HG02798 (cell line): ENCODE results near the gene ISLR2.
"Not testable (repeated sequence)": the region's sequence is repeated elsewhere in the genome, so short reads cannot be mapped to it uniquely, and the experiment has no call there.

Source experiments
- ATAC-seq: cut with Tn5 transposase; IDR thresholded peaks from one replicate; pipeline ENCODE4 v1.9.1; 2021; ENCODE audit warnings: mild to moderate bottlenecking; ENCODE audit not compliant: unreplicated experiment, poor library complexity

Gene ISLR2

GRCh38 chr15:74156678-74157411 is 26.5 kb downstream of the ISLR2 start:
- no peak for ATAC-seq

DNA sequence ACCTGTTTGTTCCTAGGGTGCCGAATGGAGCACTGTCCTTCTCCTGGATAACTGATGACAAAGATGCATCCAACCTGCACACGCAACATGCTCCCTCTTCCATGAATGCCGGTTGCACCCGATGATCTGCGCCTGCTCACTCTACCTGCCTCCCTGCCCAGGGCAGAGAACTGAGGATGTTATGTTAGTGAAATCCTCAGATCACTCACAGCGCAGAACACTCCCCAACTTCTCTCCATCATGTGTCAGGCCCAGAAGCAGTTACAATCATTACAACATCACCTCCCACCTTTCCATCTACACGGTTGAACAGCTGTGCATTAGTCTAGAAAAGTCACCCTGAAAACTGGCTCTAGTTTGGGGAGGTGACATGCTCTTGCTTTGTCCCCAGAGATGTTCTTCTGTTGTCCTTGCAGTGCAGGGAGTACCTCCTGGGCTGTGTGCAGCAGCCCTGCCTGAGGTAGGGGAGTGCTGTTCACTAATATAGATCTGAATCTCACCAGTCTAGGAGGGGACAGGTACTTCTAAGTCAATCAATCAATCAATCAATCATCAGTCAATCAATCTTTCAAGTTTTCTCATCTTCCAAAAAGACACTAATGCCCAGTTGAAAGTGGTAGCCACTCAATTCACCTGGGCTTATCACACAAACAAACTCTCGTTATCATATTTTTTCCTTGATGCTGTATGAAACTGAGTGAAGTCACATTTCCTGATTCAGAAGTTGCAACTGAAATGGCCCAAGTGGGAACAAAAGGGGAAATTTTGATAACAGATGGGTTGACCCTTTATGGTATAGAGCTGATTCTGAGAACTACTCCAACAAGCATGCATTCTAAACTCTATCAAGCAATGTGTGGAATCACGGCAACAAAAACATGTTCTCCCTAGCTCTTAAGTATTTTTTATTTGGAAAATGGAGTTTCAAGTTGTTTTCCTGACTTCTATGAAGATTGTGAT is 27.8 kb downstream of the ISLR2 start:
- ATAC-seq: no peak

DNA sequence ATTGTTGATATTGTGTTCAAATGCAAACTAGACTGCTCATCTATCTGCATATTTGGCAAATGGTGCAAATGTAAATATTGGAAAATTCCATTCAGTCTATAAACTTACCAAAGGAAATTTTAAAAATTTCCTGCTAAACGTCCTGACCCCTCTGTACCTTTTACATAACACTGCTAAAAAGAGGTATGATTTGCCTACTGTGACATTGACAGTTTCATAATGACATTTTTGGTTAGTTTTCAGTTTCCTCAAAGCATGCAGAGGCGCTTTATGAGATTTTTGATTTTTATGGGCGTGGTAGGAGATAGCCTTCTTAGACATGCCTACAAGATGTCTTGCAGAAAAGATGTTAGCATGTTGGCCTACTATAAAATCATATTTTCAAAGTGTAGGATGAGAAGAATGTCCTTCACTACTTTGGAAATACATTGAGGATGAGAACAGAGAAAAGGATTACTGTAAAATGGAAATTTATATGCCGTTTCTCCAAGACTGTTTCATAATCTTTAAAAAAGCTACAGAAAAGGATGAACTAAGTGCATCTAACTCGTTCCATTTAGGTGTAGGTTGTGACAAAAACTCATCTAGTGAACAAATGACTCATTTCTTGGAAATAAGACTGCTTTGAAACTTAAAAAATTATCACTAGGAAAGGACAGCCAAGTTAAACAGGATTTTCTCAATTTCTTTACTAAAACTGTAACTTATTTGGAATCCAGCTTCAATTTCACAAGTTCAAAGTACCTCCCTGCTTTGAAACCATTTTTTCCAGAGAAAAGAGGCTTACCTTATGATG is 28.7 kb downstream of the ISLR2 start:
- ATAC-seq: peak; percentile 64

GRCh38 chr15:74159773-74160172 is 29.4 kb downstream of the ISLR2 start:
- no peak for ATAC-seq

GRCh38 chr15:74160390-74160789 is 30.0 kb downstream of the ISLR2 start:
- not testable (repeated sequence) for ATAC-seq

- ATAC-seq: not testable (repeated sequence)
Measured at GRCh38 chr15:74162195-74162536, 31.8 kb downstream of the ISLR2 start.

GRCh38 chr15:74165461-74165860 is 35.1 kb downstream of the ISLR2 start:
- no peak for ATAC-seq

DNA sequence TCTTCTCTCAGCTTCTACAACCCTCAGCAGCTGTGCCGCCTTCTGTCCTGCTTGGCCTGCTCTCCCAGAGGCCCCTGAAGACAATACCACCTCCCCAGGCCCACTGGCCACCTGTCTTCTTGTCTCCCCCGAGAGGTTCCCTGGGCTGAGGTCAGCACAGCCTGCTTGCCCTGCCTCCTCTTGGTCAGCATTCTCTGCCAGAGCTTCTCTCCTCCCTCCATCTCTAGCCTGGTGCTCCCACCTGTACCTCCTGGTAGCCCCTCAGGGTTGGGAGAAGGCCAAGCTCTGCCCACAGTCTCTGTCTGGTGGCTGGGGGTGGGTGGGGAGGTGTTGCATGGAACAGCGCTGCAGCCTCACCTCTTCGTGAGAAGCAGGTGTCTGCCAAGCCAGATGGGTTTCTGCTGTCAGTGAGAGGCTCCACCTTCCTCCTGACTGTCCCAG is 37.5 kb downstream of the ISLR2 start:
- no peak for ATAC-seq

- ATAC-seq: no peak
Measured at GRCh38 chr15:74168711-74169126, 38.3 kb downstream of the ISLR2 start.

DNA sequence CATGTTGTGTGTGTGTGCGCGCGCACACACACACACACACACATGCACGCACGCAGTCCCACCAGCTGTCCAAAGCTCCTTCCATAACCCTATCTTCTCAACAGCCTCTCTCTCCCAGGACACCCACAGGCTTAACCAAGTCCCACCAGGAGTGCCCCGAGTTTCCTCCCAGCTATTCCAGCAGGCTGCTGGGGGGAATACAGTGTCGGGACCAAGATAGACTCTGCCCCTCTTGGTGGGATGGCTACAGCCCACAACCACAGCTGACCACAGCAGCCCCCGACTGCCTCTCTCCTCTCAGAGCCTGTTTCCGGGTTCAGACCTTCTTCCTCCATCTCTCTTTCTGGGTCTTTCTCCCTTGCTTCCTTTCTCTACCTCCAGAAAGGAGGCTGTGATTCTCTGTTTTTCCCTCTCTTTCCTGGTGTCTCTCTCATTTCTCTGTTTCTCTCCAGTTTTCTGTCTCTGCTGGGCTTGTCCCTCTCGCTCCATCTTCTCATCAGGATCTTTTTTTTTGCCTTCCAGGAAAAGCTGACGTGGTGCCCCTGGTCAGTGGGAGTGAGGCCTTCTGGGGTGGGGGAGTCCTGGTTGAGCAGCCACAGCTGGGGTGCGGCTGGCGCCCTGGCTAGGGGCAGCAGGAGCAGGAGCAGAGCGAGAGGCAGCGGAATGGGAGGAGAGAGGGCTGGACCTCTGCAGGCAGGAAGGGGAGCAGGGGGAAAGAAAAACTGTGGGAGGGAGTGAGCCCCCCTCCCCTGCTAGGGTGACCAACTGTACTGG is 39.9 kb downstream of the ISLR2 start:
- no peak for ATAC-seq

- no peak for ATAC-seq
Measured at GRCh38 chr15:74170875-74171578, 40.6 kb downstream of the ISLR2 start.

GRCh38 chr15:74171965-74172541 is 41.7 kb downstream of the ISLR2 start:
- no peak for ATAC-seq

DNA sequence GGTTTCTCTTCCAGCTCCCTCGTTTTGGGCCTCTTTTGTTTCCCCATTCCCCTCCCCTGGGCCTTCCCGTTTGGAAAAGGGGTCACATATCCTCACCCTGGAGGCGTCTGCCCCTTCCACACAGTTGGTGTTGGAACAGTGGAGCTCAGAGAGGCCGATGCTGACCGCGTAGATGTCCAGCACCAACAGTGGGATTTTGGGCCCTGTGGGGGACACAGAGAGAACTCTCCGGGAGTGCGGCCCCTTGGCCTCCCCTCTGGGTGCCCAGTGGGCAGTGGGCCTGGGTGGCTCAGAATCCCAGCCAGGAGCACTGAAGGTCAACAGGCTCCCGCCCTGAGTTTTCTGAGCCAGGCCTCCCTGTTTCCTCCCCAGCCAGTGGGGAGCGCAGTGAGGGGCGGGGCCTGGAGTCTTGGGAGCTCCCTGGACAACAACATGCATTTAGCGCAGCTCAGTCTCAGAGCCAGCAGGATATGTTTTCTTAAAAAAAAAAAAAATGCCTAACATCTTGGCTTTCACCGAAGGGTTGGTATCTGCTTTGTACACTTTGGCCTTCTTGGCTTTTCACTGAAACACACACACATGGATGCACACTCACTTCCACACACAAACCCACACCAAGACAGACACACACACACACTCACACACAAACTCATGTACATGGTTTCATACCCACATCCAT is 42.5 kb downstream of the ISLR2 start:
- no peak for ATAC-seq

DNA sequence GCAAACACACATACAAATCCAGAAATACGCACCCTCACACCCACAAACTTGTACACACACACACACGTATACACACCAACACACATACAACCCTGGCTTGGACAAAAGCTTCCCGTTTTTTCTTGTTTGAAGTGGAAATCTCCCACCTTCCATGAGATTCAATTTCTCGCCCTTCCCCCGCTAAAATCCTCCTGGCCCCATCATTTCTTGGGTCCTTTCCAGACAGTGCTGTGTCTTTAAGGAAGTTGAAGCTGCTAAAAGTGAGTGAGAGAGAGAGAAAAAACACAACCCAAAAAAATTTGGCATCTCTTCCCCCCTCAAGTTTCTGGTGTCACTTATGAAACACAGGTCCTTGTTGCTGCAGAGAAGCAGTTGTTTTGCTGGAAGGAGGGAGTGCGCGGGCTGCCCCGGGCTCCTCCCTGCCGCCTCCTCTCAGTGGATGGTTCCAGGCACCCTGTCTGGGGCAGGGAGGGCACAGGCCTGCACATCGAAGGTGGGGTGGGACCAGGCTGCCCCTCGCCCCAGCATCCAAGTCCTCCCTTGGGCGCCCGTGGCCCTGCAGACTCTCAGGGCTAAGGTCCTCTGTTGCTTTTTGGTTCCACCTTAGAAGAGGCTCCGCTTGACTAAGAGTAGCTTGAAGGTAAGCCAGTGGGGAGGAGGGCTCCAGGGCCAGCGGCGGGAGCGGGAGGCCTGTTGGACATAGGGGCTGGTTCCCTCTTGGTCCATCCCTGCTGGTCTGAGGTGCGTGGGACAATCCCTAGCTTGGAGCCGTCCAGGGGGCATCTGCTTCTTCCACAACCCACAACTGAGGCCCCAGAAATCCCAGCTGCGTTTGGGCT is 43.2 kb downstream of the ISLR2 start, which contains the start of gene ISLR:
Gene ISLR (plus strand): TSS at position 331 of the 839 bp plus-strand sequence. CDS start 1,149 bp downstream, outside the sequence.
- no peak for ATAC-seq

DNA sequence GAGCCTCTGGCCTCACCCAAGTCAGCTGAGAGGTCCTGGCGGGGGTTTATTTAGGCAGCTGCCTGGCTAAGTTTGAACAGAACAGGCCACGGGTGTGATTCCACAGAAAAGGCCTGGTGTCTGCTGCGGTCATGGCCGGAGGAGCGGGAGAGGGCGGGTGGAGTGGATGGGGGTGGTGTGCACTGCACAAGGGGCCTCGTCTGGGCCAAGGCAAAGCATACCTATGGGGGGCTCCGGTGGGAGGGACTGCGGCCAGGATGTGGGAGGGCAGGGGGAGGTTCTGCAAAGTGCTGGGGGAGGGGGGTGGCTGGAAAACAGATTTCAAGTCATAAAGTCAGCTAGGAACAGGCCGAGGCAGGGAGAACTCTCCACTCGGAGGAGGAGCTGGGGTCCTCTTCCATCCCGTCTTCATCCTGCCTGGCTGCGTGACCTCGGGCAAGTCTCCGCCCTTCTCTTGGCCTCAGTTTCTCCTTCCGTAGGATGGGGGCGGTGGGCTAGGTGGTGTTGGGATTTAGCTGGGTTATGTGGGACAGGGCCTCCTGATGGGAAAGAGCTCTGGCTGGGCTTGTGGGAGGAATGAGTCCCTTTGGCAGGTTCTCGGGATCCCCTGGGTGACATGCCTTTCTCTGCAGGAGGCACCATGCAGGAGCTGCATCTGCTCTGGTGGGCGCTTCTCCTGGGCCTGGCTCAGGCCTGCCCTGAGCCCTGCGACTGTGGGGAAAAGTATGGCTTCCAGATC is 44.0 kb downstream of the ISLR2 start:
- ATAC-seq: no peak

DNA sequence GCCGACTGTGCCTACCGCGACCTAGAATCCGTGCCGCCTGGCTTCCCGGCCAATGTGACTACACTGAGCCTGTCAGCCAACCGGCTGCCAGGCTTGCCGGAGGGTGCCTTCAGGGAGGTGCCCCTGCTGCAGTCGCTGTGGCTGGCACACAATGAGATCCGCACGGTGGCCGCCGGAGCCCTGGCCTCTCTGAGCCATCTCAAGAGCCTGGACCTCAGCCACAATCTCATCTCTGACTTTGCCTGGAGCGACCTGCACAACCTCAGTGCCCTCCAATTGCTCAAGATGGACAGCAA is 44.5 kb downstream of the ISLR2 start:
- no peak for ATAC-seq
